T-helper 1 cell (primary cell): Measurements from ENCODE around the gene PCSK5.
A peak's percentile ranks its signal among the peaks of the same experiment; 100 is the strongest.
"Not testable (repeated sequence)": the region's sequence is repeated elsewhere in the genome, so short reads cannot be mapped to it uniquely, and the experiment has no call there.

Experiments used
- DNase-seq, 5 donors: peaks; one replicate each; pipeline ENCODE4 v3.0.0-alpha.2; 2012 to 2020

PCSK5 gene

GRCh38 chr9:75891277-75891741 is 836 bp downstream of the PCSK5 start:
- DNase-seq, result peak in 1 of 5 donors; percentile 14

- peak in 1 of 5 donors; percentile 14 for DNase-seq
These were observed 1.3 kb downstream of the PCSK5 start for GRCh38 chr9:75891771-75892215.

GRCh38 chr9:75892216-75892911 is 1.9 kb downstream of the PCSK5 start:
- peak in 1 of 5 donors; percentile 12 for DNase-seq

- no peak for DNase-seq
These were observed 2.6 kb downstream of the PCSK5 start for GRCh38 chr9:75893106-75893505.

GRCh38 chr9:75894566-75894965 is 4.1 kb downstream of the PCSK5 start:
- DNase-seq, result no peak

- no peak for DNase-seq
These were observed 4.6 kb downstream of the PCSK5 start for GRCh38 chr9:75895112-75895511.

- no peak for DNase-seq
These were observed 5.7 kb downstream of the PCSK5 start for GRCh38 chr9:75896193-75896592.

- not testable (repeated sequence) for DNase-seq
These were observed 10.5 kb downstream of the PCSK5 start for GRCh38 chr9:75900893-75901524.

- DNase-seq, result no peak
These were observed 13.4 kb downstream of the PCSK5 start for GRCh38 chr9:75903785-75904360.

GRCh38 chr9:75904364-75904763 is 13.9 kb downstream of the PCSK5 start:
- no peak for DNase-seq

- no peak for DNase-seq
These were observed 16.1 kb downstream of the PCSK5 start for GRCh38 chr9:75906531-75906930.

- no peak for DNase-seq
These were observed 16.9 kb downstream of the PCSK5 start for GRCh38 chr9:75907329-75907728.

- DNase-seq, result no peak
These were observed 17.4 kb downstream of the PCSK5 start for GRCh38 chr9:75907923-75908322.

GRCh38 chr9:75909776-75910175 is 19.3 kb downstream of the PCSK5 start:
- no peak for DNase-seq

- DNase-seq, result no peak
These were observed 20.3 kb downstream of the PCSK5 start for GRCh38 chr9:75910731-75911130.

- peak in 1 of 5 donors; percentile 28 for DNase-seq
These were observed 20.9 kb downstream of the PCSK5 start for GRCh38 chr9:75911390-75911789.

- DNase-seq, result no peak
These were observed 22.5 kb downstream of the PCSK5 start for GRCh38 chr9:75912951-75913350.

GRCh38 chr9:75914002-75914401 is 23.5 kb downstream of the PCSK5 start:
- DNase-seq, result no peak

- DNase-seq, result no peak
These were observed 24.5 kb downstream of the PCSK5 start for GRCh38 chr9:75914883-75915452.

GRCh38 chr9:75918154-75918553 is 27.7 kb downstream of the PCSK5 start:
- no peak for DNase-seq

GRCh38 chr9:75918909-75919308 is 28.4 kb downstream of the PCSK5 start:
- no peak for DNase-seq

GRCh38 chr9:75921391-75922127 is 31.1 kb downstream of the PCSK5 start:
- no peak for DNase-seq

GRCh38 chr9:75926385-75926784 is 35.9 kb downstream of the PCSK5 start:
- DNase-seq, result no peak
